MM.1S (cell line): Measurements from ENCODE around the gene TMPRSS12.
"Not testable (repeated sequence)": the region's sequence is repeated elsewhere in the genome, so short reads cannot be mapped to it uniquely, and the experiment has no call there.

Experiments
- DNase-seq: peaks from one replicate; pipeline ENCODE4 v3.0.0-alpha.2; 2015
- H2AFZ ChIP-seq: fragments of 300-600 bp; sonication (generic); 2 replicates; pipeline ENCODE4 v1.6.0; 2016; ENCODE audit warnings: antibody characterized with exemption, low read length
- H3F3A ChIP-seq: fragments of 300-600 bp; sonication (generic); 2 replicates; pipeline ENCODE4 v1.6.1; 2016; ENCODE audit warnings: mild to moderate bottlenecking, antibody characterized with exemption, low read length, moderate library complexity, mixed read lengths; ENCODE audit not compliant: insufficient read depth
- H3K27ac ChIP-seq: fragments of 300-600 bp; sonication (generic); 2 replicates; pipeline ENCODE4 v1.5.1; 2016; ENCODE audit warnings: mild to moderate bottlenecking, low read length
- H3K27me3 ChIP-seq: fragments of 300-600 bp; sonication (generic); replicated peaks from 2 replicates; pipeline ENCODE4 v1.6.0; 2016; ENCODE audit warnings: low read length; ENCODE audit not compliant: insufficient read depth
- H3K36me3 ChIP-seq: fragments of 300-600 bp; sonication (generic); replicated peaks from 2 replicates; pipeline ENCODE4 v1.6.1; 2016; ENCODE audit warnings: mild to moderate bottlenecking, low read length, mixed read lengths; ENCODE audit not compliant: insufficient read depth
- H3K4me1 ChIP-seq: fragments of 300-600 bp; sonication (generic); 2 replicates; pipeline ENCODE4 v1.6.1; 2016; ENCODE audit warnings: low read length, mixed read lengths
- H3K4me2 ChIP-seq: fragments of 300-600 bp; sonication (generic); 2 replicates; pipeline ENCODE4 v1.6.0; 2016; ENCODE audit warnings: low read depth, low read length
- H3K4me3 ChIP-seq: fragments of 300-600 bp; sonication (generic); 2 replicates; pipeline ENCODE4 v1.5.1; 2016; ENCODE audit warnings: low read length, mixed read lengths
- H3K79me2 ChIP-seq: fragments of 300-600 bp; sonication (generic); 2 replicates; pipeline ENCODE4 v1.6.1; 2016; ENCODE audit warnings: mixed run types, low read length, mixed read lengths
- H3K9ac ChIP-seq: fragments of 300-600 bp; sonication (generic); 2 replicates; pipeline ENCODE4 v1.6.1; 2016; ENCODE audit warnings: low read length, mixed read lengths
- H3K9me2 ChIP-seq: fragments of 300-600 bp; sonication (generic); replicated peaks from 2 replicates; pipeline ENCODE4 v1.6.1; 2016; ENCODE audit warnings: mild to moderate bottlenecking, low read length, mixed read lengths; ENCODE audit not compliant: insufficient read depth
- H3K9me3 ChIP-seq: fragments of 300-600 bp; sonication (generic); replicated peaks from 2 replicates; pipeline ENCODE4 v1.6.1; 2016; ENCODE audit warnings: mild to moderate bottlenecking, low read length, mixed read lengths; ENCODE audit not compliant: insufficient read depth
- H4K20me1 ChIP-seq: fragments of 300-600 bp; sonication (generic); 2 replicates; pipeline ENCODE4 v1.6.1; 2016; ENCODE audit warnings: mild to moderate bottlenecking, low read length, moderate library complexity, mixed read lengths; ENCODE audit not compliant: insufficient read depth
- EZH2 ChIP-seq: fragments of 300-600 bp; sonication (generic); optimal IDR thresholded peaks from 2 replicates; pipeline ENCODE3; 2017; ENCODE audit warnings: low read depth, mild to moderate bottlenecking, antibody characterized with exemption, low read length, mixed read lengths
- EZH2phosphoT487 ChIP-seq: fragments of 300-600 bp; sonication (generic); IDR thresholded peaks from 2 replicates; pipeline ENCODE4 v1.6.1; 2018; ENCODE audit warnings: antibody characterized with exemption, low read length
- TF ChIP-seq, protein P1 (sequence below): fragments of 300-600 bp; sonication (generic); IDR thresholded peaks from 2 replicates; pipeline ENCODE4 v1.5.1; 2016; ENCODE audit warnings: antibody characterized with exemption, low read length, mixed read lengths

TMPRSS12 gene

DNA sequence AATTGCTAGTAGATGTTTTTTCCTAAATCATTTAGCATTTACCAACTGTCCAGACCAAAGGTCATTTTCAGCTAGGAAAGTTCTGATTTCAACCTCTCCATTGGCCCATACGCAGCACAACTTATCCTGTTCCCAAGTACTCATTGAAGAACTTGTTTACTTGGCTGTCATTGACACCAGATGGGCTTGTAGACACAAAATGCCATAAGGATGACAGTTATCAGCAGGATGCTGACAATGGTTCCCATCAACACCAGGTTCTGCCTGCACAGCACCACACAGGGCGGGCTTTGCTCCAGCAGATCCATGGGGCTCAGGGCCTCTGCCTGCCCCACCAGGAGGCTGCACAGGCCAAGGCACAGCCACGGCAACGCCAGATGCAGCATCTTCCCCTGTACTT is 36.5 kb upstream of the TMPRSS12 start:
- 0 out of 2 replicates have a peak, but pooled peaks cover 3% of the 10 kb centered on the region for H3K4me1 ChIP-seq
- no peak overlapping the region for H2AFZ ChIP-seq
- no peaks in the 10 kb centered on the region for H3K79me2 ChIP-seq
- H3K4me2 ChIP-seq = no peak overlapping the region
- H3K36me3 ChIP-seq = no peaks in the 10 kb centered on the region
- no peaks in the 10 kb centered on the region for H3K27me3 ChIP-seq
- no peak overlapping the region for H3K4me3 ChIP-seq
- TF ChIP-seq, protein P1, sequence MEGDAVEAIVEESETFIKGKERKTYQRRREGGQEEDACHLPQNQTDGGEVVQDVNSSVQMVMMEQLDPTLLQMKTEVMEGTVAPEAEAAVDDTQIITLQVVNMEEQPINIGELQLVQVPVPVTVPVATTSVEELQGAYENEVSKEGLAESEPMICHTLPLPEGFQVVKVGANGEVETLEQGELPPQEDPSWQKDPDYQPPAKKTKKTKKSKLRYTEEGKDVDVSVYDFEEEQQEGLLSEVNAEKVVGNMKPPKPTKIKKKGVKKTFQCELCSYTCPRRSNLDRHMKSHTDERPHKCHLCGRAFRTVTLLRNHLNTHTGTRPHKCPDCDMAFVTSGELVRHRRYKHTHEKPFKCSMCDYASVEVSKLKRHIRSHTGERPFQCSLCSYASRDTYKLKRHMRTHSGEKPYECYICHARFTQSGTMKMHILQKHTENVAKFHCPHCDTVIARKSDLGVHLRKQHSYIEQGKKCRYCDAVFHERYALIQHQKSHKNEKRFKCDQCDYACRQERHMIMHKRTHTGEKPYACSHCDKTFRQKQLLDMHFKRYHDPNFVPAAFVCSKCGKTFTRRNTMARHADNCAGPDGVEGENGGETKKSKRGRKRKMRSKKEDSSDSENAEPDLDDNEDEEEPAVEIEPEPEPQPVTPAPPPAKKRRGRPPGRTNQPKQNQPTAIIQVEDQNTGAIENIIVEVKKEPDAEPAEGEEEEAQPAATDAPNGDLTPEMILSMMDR = no peak
- no peak for TF ChIP-seq EZH2phosphoT487
- H3F3A ChIP-seq = no peaks in the 10 kb centered on the region
- H3K9ac ChIP-seq = no peak overlapping the region
- no peaks in the 10 kb centered on the region for H3K9me2 ChIP-seq
- no peak for DNase-seq
- H3K27ac ChIP-seq = no peak overlapping the region
- no peaks in the 10 kb centered on the region for H4K20me1 ChIP-seq
- H3K9me3 ChIP-seq = no peaks in the 10 kb centered on the region

DNA sequence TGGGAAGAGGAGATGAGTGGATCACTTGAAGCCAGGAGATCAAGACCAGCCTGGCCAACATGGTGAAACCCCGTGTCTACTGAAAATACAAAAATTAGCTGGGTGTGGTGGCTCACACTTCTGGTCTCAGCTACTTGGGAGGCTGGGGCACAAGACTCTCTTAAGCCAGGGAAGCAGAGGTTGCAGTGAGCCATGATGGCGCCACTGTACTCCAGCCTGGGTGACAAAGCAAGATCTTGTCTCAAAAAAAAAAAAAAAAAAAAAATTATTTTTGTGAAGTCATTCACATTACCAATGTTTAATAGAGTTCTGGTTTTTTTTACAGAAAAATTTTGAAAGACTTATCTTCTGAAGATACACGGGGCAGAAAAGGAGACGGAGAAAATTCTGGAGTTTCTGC is 33.6 kb upstream of the TMPRSS12 start:
- H3K9me3 ChIP-seq, H3K9ac ChIP-seq, H3K27me3 ChIP-seq, H3K36me3 ChIP-seq, H3K9me2 ChIP-seq, H3F3A ChIP-seq, H2AFZ ChIP-seq, H4K20me1 ChIP-seq, H3K79me2 ChIP-seq, H3K27ac ChIP-seq, DNase-seq, H3K4me3 ChIP-seq, H3K4me2 ChIP-seq, H3K4me1 ChIP-seq: not testable (repeated sequence)

DNA sequence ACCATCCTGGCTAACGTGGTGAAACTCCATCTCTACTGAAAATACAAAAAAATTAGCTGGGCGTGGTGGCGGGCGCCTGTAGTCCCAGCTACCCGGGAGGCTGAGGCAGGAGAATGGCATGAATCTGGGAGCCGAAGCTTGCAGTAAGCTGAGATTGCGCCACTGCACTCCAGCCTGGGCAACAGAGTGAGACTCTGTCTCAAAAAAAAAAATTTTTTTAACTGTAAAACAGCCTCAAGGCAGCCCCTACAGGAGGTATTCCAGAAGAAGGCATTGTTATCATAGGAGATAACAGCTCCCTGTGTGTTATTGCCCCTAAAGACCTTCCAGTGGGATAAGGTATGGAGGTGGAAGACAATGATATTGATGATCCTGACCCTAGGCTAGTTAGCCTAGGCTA is 27.8 kb upstream of the TMPRSS12 start:
- H3K36me3 ChIP-seq, H3K4me2 ChIP-seq, H3K9ac ChIP-seq, H3K27ac ChIP-seq, H3K9me3 ChIP-seq, H3K9me2 ChIP-seq, H2AFZ ChIP-seq, H3K79me2 ChIP-seq, H4K20me1 ChIP-seq, H3K4me3 ChIP-seq, H3K4me1 ChIP-seq, DNase-seq, H3F3A ChIP-seq, H3K27me3 ChIP-seq: not testable (repeated sequence)

DNA sequence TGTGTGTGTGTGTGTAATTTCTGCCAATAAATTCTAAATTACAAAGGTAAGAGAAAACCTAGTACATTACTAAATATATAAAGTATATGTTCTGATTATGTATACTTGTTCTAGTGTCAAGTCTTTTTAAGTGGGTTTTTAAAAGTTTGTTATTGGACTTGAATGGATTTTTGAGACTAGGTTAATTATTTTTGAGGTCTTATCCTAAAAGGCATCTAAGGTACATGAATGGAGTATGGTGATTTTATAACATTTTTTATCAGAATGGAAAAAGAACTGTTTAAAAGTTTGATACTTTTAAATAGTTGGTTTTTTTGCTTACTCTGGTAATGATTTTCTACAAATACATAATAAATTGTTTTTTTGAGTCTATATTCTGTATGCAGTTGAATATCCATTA is 22.5 kb upstream of the TMPRSS12 start:
- Histone ChIP-seq H3F3A (peaks cover 3% of the 10 kb centered on the region; the same call in 1 of the 2 replicates), H3K4me1 (peaks cover 4% of the 10 kb centered on the region; the same call in 1 of the 2 replicates), H3K27ac (no peak overlapping the region), H3K4me2 (no peak overlapping the region), H3K4me3 (no peak overlapping the region), H3K9me3 (no peaks in the 10 kb centered on the region), H3K79me2 (no peaks in the 10 kb centered on the region), H3K27me3 (no peaks in the 10 kb centered on the region), H3K9ac (no peak overlapping the region), H3K36me3 (peaks cover 5% of the 10 kb centered on the region; the same call in 1 of the 2 replicates), H3K9me2 (no peaks in the 10 kb centered on the region), H4K20me1 (no peaks in the 10 kb centered on the region), H2AFZ (no peak overlapping the region)
- no peak for DNase-seq
- TF ChIP-seq, protein P1 = no peak
- no peak for TF ChIP-seq EZH2
- no peak for TF ChIP-seq EZH2phosphoT487
